Stimulated activated CD8-positive, alpha-beta memory T cell treated with anti-CD3 and anti-CD28 coated beads, Interleukin-12 subunit alpha, Interleukin-12 subunit beta, amount 100 ng/mL, for 24 hours (primary cell): ENCODE measurements around the gene CZIB.

ENCODE experiments used
- DNase-seq: peaks from one replicate; pipeline ENCODE4 v3.0.0-alpha.2; 2020; ENCODE audit errors: extremely low read depth

CZIB gene

GRCh38 chr1:53220171-53220961 lies at the start of gene CZIB:
Gene CZIB, minus strand, starts transcription at chr1:53220634. Its CDS starts 59 bp downstream, at chr1:53220575.
- peak; percentile 94 for DNase-seq

- DNase-seq: no peak
Observed at GRCh38 chr1:53270107-53270506, 49.7 kb upstream of the CZIB start.

- DNase-seq: no peak
Observed at GRCh38 chr1:53267761-53268160, 47.3 kb upstream of the CZIB start.

GRCh38 chr1:53266038-53266437 lies 45.6 kb upstream of the CZIB start:
- DNase-seq: no peak

- DNase-seq: no peak
Observed at GRCh38 chr1:53265581-53265980, 45.1 kb upstream of the CZIB start.

GRCh38 chr1:53264048-53264447 lies 43.6 kb upstream of the CZIB start:
- DNase-seq: no peak

- no peak for DNase-seq
Observed at GRCh38 chr1:53262000-53262399, 41.6 kb upstream of the CZIB start.

- no peak for DNase-seq
Observed at GRCh38 chr1:53260631-53261247, 40.3 kb upstream of the CZIB start.

- no peak for DNase-seq
Observed at GRCh38 chr1:53259932-53260331, 39.5 kb upstream of the CZIB start.

GRCh38 chr1:53258216-53258615 lies 37.8 kb upstream of the CZIB start:
- DNase-seq: no peak

GRCh38 chr1:53257454-53258081 lies 37.1 kb upstream of the CZIB start:
- no peak for DNase-seq

GRCh38 chr1:53256511-53257453 lies 36.3 kb upstream of the CZIB start:
- DNase-seq: no peak

GRCh38 chr1:53255031-53255430 lies 34.6 kb upstream of the CZIB start:
- no peak for DNase-seq

- DNase-seq: no peak
Observed at GRCh38 chr1:53254011-53254640, 33.7 kb upstream of the CZIB start.

GRCh38 chr1:53250325-53250724 lies 29.9 kb upstream of the CZIB start:
- DNase-seq: no peak

- no peak for DNase-seq
Observed at GRCh38 chr1:53249706-53250105, 29.3 kb upstream of the CZIB start.

- DNase-seq: no peak
Observed at GRCh38 chr1:53246261-53247134, 26.1 kb upstream of the CZIB start.

GRCh38 chr1:53244141-53244540 lies 23.7 kb upstream of the CZIB start:
- no peak for DNase-seq

- DNase-seq: no peak
Observed at GRCh38 chr1:53242381-53242780, 21.9 kb upstream of the CZIB start.

GRCh38 chr1:53241828-53242227 lies 21.4 kb upstream of the CZIB start:
- no peak for DNase-seq
